ENCODE results near the gene SEMA5A.

SEMA5A gene

GRCh38 chr5:9474219-9475002 is 71.5 kb downstream of the SEMA5A start:
- Histone ChIP-seq H3K9me3 (ENCODE audit: insufficient read depth, low read length) (peaks cover 14% of the 10 kb centered on the region; the same call in 1 of the 2 replicates), H3K27me3 (ENCODE audit: insufficient read depth, insufficient read length) (no peaks in the 10 kb centered on the region), H3K4me1 (ENCODE audit: insufficient read depth, insufficient read length) (no peaks in the 10 kb centered on the region), H3K9ac (ENCODE audit: insufficient read length, low read depth) (no peak overlapping the region), H3K36me3 (ENCODE audit: insufficient read depth, insufficient read length, low read length) (no peaks in the 10 kb centered on the region), H3K4me3 (ENCODE audit: insufficient read length, low read depth) (no peak overlapping the region)
- DNase-seq (ENCODE audit: low read depth, low spot score): no peak
- TF ChIP-seq SUZ12 (IDR thresholded peaks at IDR 0.05; ENCODE audit: extremely low read depth, insufficient read depth, insufficient read length) (no peak), ZNF274 (IDR thresholded peaks at IDR 0.05; ENCODE audit: low read depth, low read length) (no peak), YY1 (IDR thresholded peaks at IDR 0.05; ENCODE audit: insufficient read depth, insufficient read length) (no peak)

- peaks cover 14% of the 10 kb centered on the region; the same call in 1 of the 2 replicates for H3K9me3 ChIP-seq (ENCODE audit: insufficient read depth, low read length)
- no peaks in the 10 kb centered on the region for H3K36me3 ChIP-seq (ENCODE audit: insufficient read depth, insufficient read length, low read length)
- no peaks in the 10 kb centered on the region for H3K4me1 ChIP-seq (ENCODE audit: insufficient read depth, insufficient read length)
- no peak overlapping the region for H3K4me3 ChIP-seq (ENCODE audit: insufficient read length, low read depth)
- DNase-seq (ENCODE audit: low read depth, low spot score): no peak
- TF ChIP-seq YY1 (IDR thresholded peaks at IDR 0.05; ENCODE audit: insufficient read depth, insufficient read length) (no peak), SUZ12 (IDR thresholded peaks at IDR 0.05; ENCODE audit: extremely low read depth, insufficient read depth, insufficient read length) (no peak), ZNF274 (IDR thresholded peaks at IDR 0.05; ENCODE audit: low read depth, low read length) (no peak)
- no peaks in the 10 kb centered on the region for H3K27me3 ChIP-seq (ENCODE audit: insufficient read depth, insufficient read length)
- H3K9ac ChIP-seq (ENCODE audit: insufficient read length, low read depth): no peak overlapping the region
These were observed 72.3 kb downstream of the SEMA5A start for GRCh38 chr5:9473624-9474023.

- Histone ChIP-seq H3K36me3 (ENCODE audit: insufficient read depth, insufficient read length, low read length) (no peaks in the 10 kb centered on the region), H3K4me1 (ENCODE audit: insufficient read depth, insufficient read length) (no peaks in the 10 kb centered on the region), H3K9me3 (ENCODE audit: insufficient read depth, low read length) (no peaks in the 10 kb centered on the region), H3K27me3 (ENCODE audit: insufficient read depth, insufficient read length) (no peaks in the 10 kb centered on the region), H3K4me3 (ENCODE audit: insufficient read length, low read depth) (no peak overlapping the region), H3K9ac (ENCODE audit: insufficient read length, low read depth) (no peak overlapping the region)
- TF ChIP-seq ZNF274 (IDR thresholded peaks at IDR 0.05; ENCODE audit: low read depth, low read length) (no peak), YY1 (IDR thresholded peaks at IDR 0.05; ENCODE audit: insufficient read depth, insufficient read length) (no peak), SUZ12 (IDR thresholded peaks at IDR 0.05; ENCODE audit: extremely low read depth, insufficient read depth, insufficient read length) (no peak)
- DNase-seq (ENCODE audit: low read depth, low spot score): no peak
These were observed 75.5 kb downstream of the SEMA5A start for GRCh38 chr5:9470410-9470809.

- H3K36me3 ChIP-seq (ENCODE audit: insufficient read depth, insufficient read length, low read length): no peaks in the 10 kb centered on the region
- H3K27me3 ChIP-seq (ENCODE audit: insufficient read depth, insufficient read length): no peaks in the 10 kb centered on the region
- H3K9me3 ChIP-seq (ENCODE audit: insufficient read depth, low read length): no peaks in the 10 kb centered on the region
- TF ChIP-seq YY1 (IDR thresholded peaks at IDR 0.05; ENCODE audit: insufficient read depth, insufficient read length): no peak
- TF ChIP-seq ZNF274 (IDR thresholded peaks at IDR 0.05; ENCODE audit: low read depth, low read length): no peak
- no peak for TF ChIP-seq SUZ12 (IDR thresholded peaks at IDR 0.05; ENCODE audit: extremely low read depth, insufficient read depth, insufficient read length)
- no peaks in the 10 kb centered on the region for H3K4me1 ChIP-seq (ENCODE audit: insufficient read depth, insufficient read length)
- H3K4me3 ChIP-seq (ENCODE audit: insufficient read length, low read depth): no peak overlapping the region
- DNase-seq (ENCODE audit: low read depth, low spot score): no peak
- H3K9ac ChIP-seq (ENCODE audit: insufficient read length, low read depth): no peak overlapping the region
These were observed 77.9 kb downstream of the SEMA5A start for GRCh38 chr5:9468060-9468388.

GRCh38 chr5:9467199-9468059 is 78.4 kb downstream of the SEMA5A start:
- Histone ChIP-seq H3K27me3 (ENCODE audit: insufficient read depth, insufficient read length) (no peaks in the 10 kb centered on the region), H3K4me1 (ENCODE audit: insufficient read depth, insufficient read length) (no peaks in the 10 kb centered on the region), H3K9ac (ENCODE audit: insufficient read length, low read depth) (no peak overlapping the region), H3K9me3 (ENCODE audit: insufficient read depth, low read length) (no peaks in the 10 kb centered on the region), H3K4me3 (ENCODE audit: insufficient read length, low read depth) (no peak overlapping the region), H3K36me3 (ENCODE audit: insufficient read depth, insufficient read length, low read length) (no peaks in the 10 kb centered on the region)
- no peak for TF ChIP-seq ZNF274 (IDR thresholded peaks at IDR 0.05; ENCODE audit: low read depth, low read length)
- TF ChIP-seq SUZ12 (IDR thresholded peaks at IDR 0.05; ENCODE audit: extremely low read depth, insufficient read depth, insufficient read length): no peak
- no peak for TF ChIP-seq YY1 (IDR thresholded peaks at IDR 0.05; ENCODE audit: insufficient read depth, insufficient read length)
- DNase-seq (ENCODE audit: low read depth, low spot score): no peak

GRCh38 chr5:9466697-9467096 is 79.2 kb downstream of the SEMA5A start:
- no peak for DNase-seq (ENCODE audit: low read depth, low spot score)
- TF ChIP-seq YY1 (IDR thresholded peaks at IDR 0.05; ENCODE audit: insufficient read depth, insufficient read length): no peak
- no peak for TF ChIP-seq ZNF274 (IDR thresholded peaks at IDR 0.05; ENCODE audit: low read depth, low read length)
- TF ChIP-seq SUZ12 (IDR thresholded peaks at IDR 0.05; ENCODE audit: extremely low read depth, insufficient read depth, insufficient read length): no peak
- Histone ChIP-seq H3K36me3 (ENCODE audit: insufficient read depth, insufficient read length, low read length) (no peaks in the 10 kb centered on the region), H3K9me3 (ENCODE audit: insufficient read depth, low read length) (no peaks in the 10 kb centered on the region), H3K27me3 (ENCODE audit: insufficient read depth, insufficient read length) (no peaks in the 10 kb centered on the region), H3K4me3 (ENCODE audit: insufficient read length, low read depth) (no peak overlapping the region), H3K4me1 (ENCODE audit: insufficient read depth, insufficient read length) (no peaks in the 10 kb centered on the region), H3K9ac (ENCODE audit: insufficient read length, low read depth) (no peak overlapping the region)

GRCh38 chr5:9464478-9464877 is 81.4 kb downstream of the SEMA5A start:
- DNase-seq (ENCODE audit: low read depth, low spot score): no peak
- Histone ChIP-seq H3K9ac (ENCODE audit: insufficient read length, low read depth) (no peak overlapping the region), H3K27me3 (ENCODE audit: insufficient read depth, insufficient read length) (no peaks in the 10 kb centered on the region), H3K9me3 (ENCODE audit: insufficient read depth, low read length) (0 out of 2 replicates have a peak, but pooled peaks cover 6% of the 10 kb centered on the region), H3K4me1 (ENCODE audit: insufficient read depth, insufficient read length) (no peaks in the 10 kb centered on the region), H3K4me3 (ENCODE audit: insufficient read length, low read depth) (no peak overlapping the region), H3K36me3 (ENCODE audit: insufficient read depth, insufficient read length, low read length) (no peaks in the 10 kb centered on the region)
- TF ChIP-seq SUZ12 (IDR thresholded peaks at IDR 0.05; ENCODE audit: extremely low read depth, insufficient read depth, insufficient read length): no peak
- TF ChIP-seq YY1 (IDR thresholded peaks at IDR 0.05; ENCODE audit: insufficient read depth, insufficient read length): no peak
- no peak for TF ChIP-seq ZNF274 (IDR thresholded peaks at IDR 0.05; ENCODE audit: low read depth, low read length)

Data from NT2/D1 (cell line).